CD4-positive, CD25-positive, alpha-beta regulatory T cell (primary cell): ENCODE data around the gene TSPOAP1. TPM values are rescaled to one million over a fixed set of nuclear protein-coding genes. Genes with fewer than 3 reads are reported as not detected.

Experiments used
- ATAC-seq, 2 donors: fragments of 150-1000 bp; cut with Tn5 transposase; one replicate each; pipeline ENCODE4 v1.10.0; 2021; ENCODE audit warnings: low read depth in 2 of 2, moderate number of reproducible peaks in 2 of 2, moderate library complexity in 1 of 2
- DNase-seq, 3 donors: peaks; one replicate each; pipeline versions ENCODE4 v3.0.0 to v3.0.0-alpha.2; 2012 to 2022; ENCODE audit warnings: mixed read lengths in 1 of 3
- H3K27ac ChIP-seq: one replicate; pipeline ENCODE4 v1.7.0; 2013; ENCODE audit warnings: mild to moderate bottlenecking, low read length; ENCODE audit not compliant: insufficient read depth, poor library complexity, severe bottlenecking
- H3K27me3 ChIP-seq: one replicate; pipeline ENCODE4 v1.7.0; 2013; ENCODE audit warnings: low read length; ENCODE audit not compliant: control insufficient read depth, insufficient read depth
- H3K36me3 ChIP-seq: one replicate; pipeline ENCODE4 v1.7.0; 2013; ENCODE audit warnings: mild to moderate bottlenecking, low read length, moderate library complexity; ENCODE audit not compliant: control insufficient read depth, insufficient read depth
- H3K4me1 ChIP-seq: 2 replicates; pipeline ENCODE4 v1.7.0; 2013; ENCODE audit warnings: mild to moderate bottlenecking, low read length; ENCODE audit not compliant: insufficient read depth, control insufficient read depth, poor library complexity, severe bottlenecking
- H3K4me3 ChIP-seq: one replicate; pipeline ENCODE4 v1.7.0; 2013; ENCODE audit warnings: low read depth, mild to moderate bottlenecking, low read length, moderate library complexity
- H3K9me3 ChIP-seq, 2 experiments: 1 replicate in 1 of 2; 2 replicates in 1 of 2; pipeline ENCODE4 v1.7.0; 2013; ENCODE audit warnings: low read length in 2 of 2, mild to moderate bottlenecking in 1 of 2, moderate library complexity in 1 of 2; ENCODE audit not compliant: control insufficient read depth in 2 of 2
- H3K27ac Mint-ChIP-seq, 3 donors: one replicate each; pipeline ENCODE4 v1.8.0; 2020 to 2022; ENCODE audit warnings: mild to moderate bottlenecking in 3 of 3, mixed read lengths in 3 of 3, moderate library complexity in 2 of 3
- H3K27me3 Mint-ChIP-seq: one replicate; pipeline ENCODE4 v1.8.0; 2022; ENCODE audit warnings: mild to moderate bottlenecking, mixed read lengths
- H3K36me3 Mint-ChIP-seq: one replicate; pipeline ENCODE4 v1.8.0; 2020; ENCODE audit warnings: mixed read lengths
- H3K4me1 Mint-ChIP-seq, 4 donors: one replicate each; pipeline ENCODE4 v1.8.0; 2020 to 2022; ENCODE audit warnings: mixed read lengths in 4 of 4, mild to moderate bottlenecking in 1 of 4
- H3K4me3 Mint-ChIP-seq, 4 donors: one replicate each; pipeline ENCODE4 v1.8.0; 2020 to 2022; ENCODE audit warnings: mild to moderate bottlenecking in 4 of 4, mixed read lengths in 4 of 4, moderate library complexity in 3 of 4
- H3K9me3 Mint-ChIP-seq, 7 donors: one replicate each; pipeline ENCODE4 v1.8.0; 2020 to 2022; ENCODE audit warnings: mixed read lengths in 7 of 7, mild to moderate bottlenecking in 3 of 7, moderate library complexity in 2 of 7
- polyA plus RNA-seq, 4 donors: library from polyadenylated mRNA; unstranded; fragments of 300-500 nt; fragmentation: Illumina TruSeq; gene quantifications; one replicate each; pipeline ENCODE4 v1.2.3, GENCODE V29; 2021
- total RNA-seq: library from RNA; stranded (reverse); gene quantifications from one replicate; pipeline ENCODE4 v1.2.3, GENCODE V29; 2022

TSPOAP1 gene
- total and polyA plus RNA-seq, 5 donors from 2014 or later, result 0.73 to 47.4 (median 1.0) TPM

GRCh38 chr17:58320163-58320558, 8.4 kb downstream of the TSPOAP1 start:
- DNase-seq (peak in 1 of 3 donors; percentile 0), ATAC-seq (no peak)
- Histone ChIP-seq H3K4me3 (no peak overlapping the region), H3K27me3 (no peaks in the 10 kb centered on the region), H3K4me1 (peaks cover 20% of the 10 kb centered on the region), H3K36me3 (peaks cover 2% of the 10 kb centered on the region), H3K27ac (no peak overlapping the region), H3K9me3 (no peaks in the 10 kb centered on the region)
- Mint-ChIP-seq H3K27me3 (no peaks in the 10 kb centered on the region), H3K27ac (peak overlapping the region in 2 of 3 donors; percentile 9 to 67), H3K4me3 (no peak overlapping the region), H3K36me3 (peaks cover 14% of the 10 kb centered on the region), H3K4me1 (peaks cover 7 to 37% (median 15%) of the 10 kb centered on the region in 4 donors), H3K9me3 (no peaks in the 10 kb centered on the region)

DNA sequence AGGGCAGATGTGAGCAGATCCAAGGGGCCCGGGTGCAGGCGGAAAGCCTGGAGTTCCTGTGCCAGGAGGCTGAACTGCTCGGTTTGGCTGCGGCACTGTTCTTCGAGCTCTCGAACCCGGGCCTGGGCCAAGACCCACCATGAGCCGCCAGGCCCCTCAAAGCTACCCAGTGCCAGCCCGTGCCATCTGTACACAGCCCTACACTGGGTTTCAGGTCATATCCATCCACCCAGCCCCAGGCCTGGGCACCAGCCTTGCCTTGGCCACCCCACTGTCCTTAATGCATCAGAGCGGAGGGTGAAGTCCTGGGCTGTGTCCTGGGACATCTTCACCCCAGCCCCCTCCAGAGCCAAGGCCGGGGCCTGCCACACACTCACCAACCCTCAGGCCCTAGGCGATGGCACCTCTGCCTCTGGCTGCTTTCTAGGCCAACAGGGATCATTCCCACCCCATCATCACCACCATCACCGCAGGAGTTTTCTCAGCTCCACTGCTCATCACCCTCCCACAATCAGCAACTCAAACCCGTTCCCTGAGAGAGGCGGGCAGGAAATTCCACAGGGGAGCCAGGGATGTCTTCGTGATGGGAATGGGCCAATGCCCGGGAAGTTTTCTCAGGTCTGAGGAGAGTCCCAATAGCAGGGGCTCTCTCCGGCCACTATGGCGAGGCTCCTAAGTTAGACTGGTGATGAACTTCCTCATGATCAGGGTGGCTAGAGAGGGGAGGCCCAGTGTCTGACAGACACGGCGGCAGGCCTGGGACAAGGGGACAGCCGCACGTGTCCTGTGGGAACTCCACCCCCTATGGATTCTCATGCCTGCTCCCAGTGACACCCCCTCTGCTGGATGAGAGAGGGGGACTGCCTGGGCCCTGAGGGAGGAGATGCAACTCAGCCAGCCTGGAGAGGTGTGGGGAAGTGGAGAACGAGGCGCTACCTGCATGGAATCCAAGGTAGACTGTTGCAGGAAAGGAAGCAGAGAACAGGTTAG, 9.1 kb downstream of the TSPOAP1 start:
- no peak overlapping the region for H3K4me3 Mint-ChIP-seq
- H3K36me3 Mint-ChIP-seq, result peaks cover 14% of the 10 kb centered on the region
- H3K9me3 Mint-ChIP-seq, result no peaks in the 10 kb centered on the region
- H3K36me3 ChIP-seq, result peaks cover 2% of the 10 kb centered on the region
- H3K27ac Mint-ChIP-seq, result peak overlapping the region in 2 of 3 donors; percentile 46 to 67
- H3K4me3 ChIP-seq, result no peak overlapping the region
- peak overlapping the region; percentile 47 for H3K27ac ChIP-seq
- H3K4me1 Mint-ChIP-seq, result peaks cover 7 to 34% (median 15%) of the 10 kb centered on the region in 4 donors
- DNase-seq (peak in 1 of 3 donors; percentile 0), ATAC-seq (no peak)
- H3K9me3 ChIP-seq, result no peaks in the 10 kb centered on the region
- H3K27me3 Mint-ChIP-seq, result no peaks in the 10 kb centered on the region
- peaks cover 15% of the 10 kb centered on the region for H3K4me1 ChIP-seq
- no peaks in the 10 kb centered on the region for H3K27me3 ChIP-seq

GRCh38 chr17:58318627-58319172, 9.9 kb downstream of the TSPOAP1 start:
- H3K4me3 ChIP-seq, result no peak overlapping the region
- DNase-seq (peak in 1 of 3 donors; percentile 0), ATAC-seq (no peak)
- no peak overlapping the region for H3K4me3 Mint-ChIP-seq
- no peaks in the 10 kb centered on the region for H3K27me3 Mint-ChIP-seq
- no peaks in the 10 kb centered on the region for H3K27me3 ChIP-seq
- H3K9me3 Mint-ChIP-seq, result no peaks in the 10 kb centered on the region
- peaks cover 7 to 30% (median 15%) of the 10 kb centered on the region in 4 donors for H3K4me1 Mint-ChIP-seq
- peak overlapping the region; percentile 63 to 87 (median 78) for H3K27ac Mint-ChIP-seq
- H3K9me3 ChIP-seq, result no peaks in the 10 kb centered on the region
- H3K36me3 Mint-ChIP-seq, result peaks cover 18% of the 10 kb centered on the region
- peak overlapping the region; percentile 76 for H3K27ac ChIP-seq
- peaks cover 2% of the 10 kb centered on the region for H3K36me3 ChIP-seq
- peaks cover 15% of the 10 kb centered on the region for H3K4me1 ChIP-seq

- Mint-ChIP-seq H3K27ac (peak overlapping the region; percentile 78 to 94 (median 87)), H3K36me3 (peaks cover 18% of the 10 kb centered on the region), H3K27me3 (no peaks in the 10 kb centered on the region), H3K4me3 (no peak overlapping the region), H3K4me1 (peaks cover 7 to 25% (median 15%) of the 10 kb centered on the region in 4 donors), H3K9me3 (no peaks in the 10 kb centered on the region)
- DNase-seq (peak in 1 of 3 donors; percentile 0), ATAC-seq (no peak)
- peak overlapping the region; percentile 76 for H3K27ac ChIP-seq
- peaks cover 2% of the 10 kb centered on the region for H3K36me3 ChIP-seq
- no peak overlapping the region for H3K4me3 ChIP-seq
- peaks cover 15% of the 10 kb centered on the region for H3K4me1 ChIP-seq
- no peaks in the 10 kb centered on the region for H3K27me3 ChIP-seq
- no peaks in the 10 kb centered on the region for H3K9me3 ChIP-seq
Measured at GRCh38 chr17:58318065-58318481, 10.5 kb downstream of the TSPOAP1 start.

GRCh38 chr17:58317421-58318064, 11.1 kb downstream of the TSPOAP1 start:
- peaks cover 1% of the 10 kb centered on the region for H3K36me3 ChIP-seq
- DNase-seq, result peak; percentile 64 to 91 (median 84)
- peaks cover 7 to 25% (median 15%) of the 10 kb centered on the region in 4 donors for H3K4me1 Mint-ChIP-seq
- peak overlapping the region; percentile 76 for H3K27ac ChIP-seq
- no peaks in the 10 kb centered on the region for H3K9me3 Mint-ChIP-seq
- H3K9me3 ChIP-seq, result no peaks in the 10 kb centered on the region
- H3K27me3 ChIP-seq, result no peaks in the 10 kb centered on the region
- peak overlapping the region; percentile 0 for H3K4me3 ChIP-seq
- peak overlapping the region; percentile 11 to 73 (median 40) for H3K4me3 Mint-ChIP-seq
- peaks cover 21% of the 10 kb centered on the region for H3K36me3 Mint-ChIP-seq
- peak overlapping the region; percentile 87 to 94 (median 92) for H3K27ac Mint-ChIP-seq
- ATAC-seq, result peak; percentile 98
- H3K27me3 Mint-ChIP-seq, result no peaks in the 10 kb centered on the region
- H3K4me1 ChIP-seq, result peaks cover 15% of the 10 kb centered on the region

DNA sequence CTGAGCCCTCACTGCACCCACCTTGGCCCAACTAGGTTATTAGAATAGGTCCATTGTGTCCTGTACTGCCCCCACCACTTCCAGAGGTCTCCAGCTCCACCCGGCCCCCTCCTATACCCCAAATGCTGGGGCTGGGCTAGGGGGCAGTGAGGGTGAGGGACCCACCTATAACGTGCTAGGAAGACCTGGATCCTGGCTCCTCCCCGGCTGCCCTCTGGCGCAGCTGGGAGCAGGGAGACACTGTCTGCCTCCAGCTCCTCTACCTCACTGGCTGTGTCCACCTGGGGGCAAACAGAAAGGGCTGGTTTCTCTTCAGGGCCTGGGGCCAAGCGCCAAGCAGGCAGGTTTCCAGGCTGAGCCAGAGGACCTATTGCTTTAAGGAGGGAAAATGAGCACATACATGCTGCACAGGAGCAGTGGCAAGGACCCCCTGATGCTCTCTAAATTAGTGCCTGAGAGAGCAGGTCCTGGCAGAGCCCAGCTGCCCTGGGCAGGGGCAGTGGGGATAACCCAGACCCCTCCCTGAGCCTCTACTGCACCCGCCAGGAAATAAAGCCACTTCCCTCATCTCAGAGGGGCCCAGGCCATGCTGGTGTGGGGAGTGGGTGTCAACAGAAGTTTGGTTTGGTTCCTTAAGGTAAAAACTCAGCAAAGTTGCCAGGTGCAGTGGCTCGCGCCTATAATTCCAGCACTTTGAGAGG, 12.2 kb downstream of the TSPOAP1 start:
- H3K36me3 ChIP-seq, result no peaks in the 10 kb centered on the region
- Mint-ChIP-seq H3K9me3 (no peaks in the 10 kb centered on the region), H3K4me3 (no peak overlapping the region), H3K27ac (peak overlapping the region in 2 of 3 donors; percentile 87 to 92), H3K27me3 (no peaks in the 10 kb centered on the region), H3K4me1 (peaks cover 7 to 19% (median 14%) of the 10 kb centered on the region in 4 donors), H3K36me3 (peaks cover 16% of the 10 kb centered on the region)
- DNase-seq (no peak), ATAC-seq (no peak)
- H3K4me1 ChIP-seq, result peaks cover 15% of the 10 kb centered on the region
- H3K4me3 ChIP-seq, result no peak overlapping the region
- no peaks in the 10 kb centered on the region for H3K27me3 ChIP-seq
- H3K27ac ChIP-seq, result no peak overlapping the region
- H3K9me3 ChIP-seq, result no peaks in the 10 kb centered on the region

DNA sequence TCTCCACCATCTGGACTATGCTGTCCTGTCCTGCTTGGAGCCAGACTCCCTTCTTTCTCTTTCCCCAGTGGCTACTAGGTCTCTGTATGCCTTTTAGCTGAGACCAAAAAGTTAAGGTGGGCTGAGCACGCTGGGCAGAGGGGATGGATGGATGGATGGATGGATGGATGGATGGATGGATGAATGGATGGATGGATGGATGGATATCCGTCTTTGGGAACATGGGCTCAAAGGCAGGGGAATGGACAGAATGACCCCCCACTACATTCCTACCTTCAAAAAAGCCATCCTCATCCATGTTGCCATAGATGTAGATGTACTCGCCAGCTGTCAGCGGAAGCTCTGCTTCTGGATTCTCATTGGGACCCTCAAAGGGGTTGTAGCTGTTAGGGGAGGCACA, 12.8 kb downstream of the TSPOAP1 start:
- Histone ChIP-seq H3K36me3 (no peaks in the 10 kb centered on the region), H3K27ac (no peak overlapping the region), H3K4me1 (peaks cover 15% of the 10 kb centered on the region), H3K9me3 (no peaks in the 10 kb centered on the region), H3K4me3 (no peak overlapping the region), H3K27me3 (no peaks in the 10 kb centered on the region)
- H3K27me3 Mint-ChIP-seq, result no peaks in the 10 kb centered on the region
- H3K4me1 Mint-ChIP-seq, result peaks cover 7 to 19% (median 12%) of the 10 kb centered on the region in 4 donors
- H3K36me3 Mint-ChIP-seq, result peaks cover 13% of the 10 kb centered on the region
- H3K27ac Mint-ChIP-seq, result peak overlapping the region; percentile 60 to 82 (median 81)
- ATAC-seq (no peak), DNase-seq (no peak)
- H3K9me3 Mint-ChIP-seq, result no peaks in the 10 kb centered on the region
- H3K4me3 Mint-ChIP-seq, result peak overlapping the region in 1 of 4 donors; percentile 14
